Astrocyte of the spinal cord (primary cell): ENCODE data around the gene CES1.
"Not testable (repeated sequence)": the region's sequence is repeated elsewhere in the genome, so short reads cannot be mapped to it uniquely, and the experiment has no call there.

Experiments
- DNase-seq: peaks from one replicate; pipeline ENCODE4 v3.0.0; 2011; ENCODE audit warnings: low read depth, low spot score
- H3K4me3 ChIP-seq: 2 replicates; pipeline ENCODE4 v1.5.1; 2011; ENCODE audit warnings: low read depth, mild to moderate bottlenecking, low read length, moderate library complexity
- CTCF ChIP-seq: IDR thresholded peaks from 2 replicates; pipeline ENCODE4 v1.5.1; 2012; ENCODE audit warnings: low read depth, mild to moderate bottlenecking, low read length, inconsistent platforms
- in situ Hi-C: cut with HindIII; loops from 2 replicates; pipeline ENCODE4 v1.10.0; 2017; ENCODE audit warnings: low sequenced_read_pairs

The CES1 gene

GRCh38 chr16:55782091-55782792, 50.7 kb downstream of the CES1 start:
- H3K4me3 ChIP-seq, in situ Hi-C loops, DNase-seq: not testable (repeated sequence)

- DNase-seq, H3K4me3 ChIP-seq, in situ Hi-C loops: not testable (repeated sequence)
Observed at GRCh38 chr16:55781456-55781855, 51.4 kb downstream of the CES1 start.

GRCh38 chr16:55780095-55780407, 52.8 kb downstream of the CES1 start:
- in situ Hi-C loops, DNase-seq, H3K4me3 ChIP-seq: not testable (repeated sequence)

- no peak for DNase-seq
- TF ChIP-seq CTCF = no peak
- H3K4me3 ChIP-seq = no peak overlapping the region
- in situ Hi-C loops = no loop called here
Observed at GRCh38 chr16:55779402-55780094, 53.3 kb downstream of the CES1 start.

GRCh38 chr16:55778757-55779156, 54.1 kb downstream of the CES1 start:
- in situ Hi-C loops = no loop called here
- no peak for TF ChIP-seq CTCF
- no peak for DNase-seq
- H3K4me3 ChIP-seq = no peak overlapping the region

GRCh38 chr16:55775857-55776256, 57.0 kb downstream of the CES1 start:
- H3K4me3 ChIP-seq = no peak overlapping the region
- DNase-seq = no peak
- no peak for TF ChIP-seq CTCF
- in situ Hi-C loops = no loop called here

- H3K4me3 ChIP-seq = no peak overlapping the region
- in situ Hi-C loops = no loop called here
- DNase-seq = no peak
- TF ChIP-seq CTCF = no peak
Observed at GRCh38 chr16:55773859-55774549, 58.9 kb downstream of the CES1 start.

- no peak for DNase-seq
- TF ChIP-seq CTCF = no peak
- in situ Hi-C loops = no loop called here
- no peak overlapping the region for H3K4me3 ChIP-seq
Observed at GRCh38 chr16:55765161-55765560, 67.7 kb downstream of the CES1 start.
